Measurements from ENCODE around the gene NDUFV3. TPM values are rescaled to one million over a fixed set of nuclear protein-coding genes. Genes with fewer than 3 reads are reported as not detected.
"Not testable (repeated sequence)": the region's sequence is repeated elsewhere in the genome, so short reads cannot be mapped to it uniquely, and the experiment has no call there.

The NDUFV3 gene
- total RNA-seq, 2 donors from 2014 or later: 25.9 to 36.6 TPM

DNA sequence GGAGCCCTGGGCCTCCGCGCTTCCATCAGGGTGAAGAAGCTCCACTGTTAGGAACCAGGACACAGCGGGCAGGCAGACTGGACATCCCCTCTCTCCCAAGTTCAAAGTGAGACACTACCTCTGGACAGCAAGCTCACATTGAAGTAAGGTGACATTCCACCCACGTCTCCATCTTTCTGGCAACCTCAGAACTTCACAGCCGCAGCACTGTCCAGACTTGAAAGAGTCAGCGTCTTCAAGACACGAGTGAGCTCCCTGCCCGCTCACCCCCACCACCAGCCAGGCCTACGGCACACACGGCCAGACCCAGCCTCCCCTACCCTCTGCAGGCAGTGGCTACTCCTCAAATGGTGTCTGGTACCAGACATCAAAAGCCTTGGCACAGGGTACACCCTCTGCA, 24.9 kb upstream of the NDUFV3 start:
- DNase-seq: no peak
- Histone ChIP-seq H3K9me3 (no peaks in the 10 kb centered on the region), H3K36me3 (peaks cover 5% of the 10 kb centered on the region), H3K27me3 (no peaks in the 10 kb centered on the region), H3K27ac (no peak overlapping the region), H3K4me1 (no peaks in the 10 kb centered on the region), H3K9ac (ENCODE audit: low read depth in 2 of 2, low read length in 2 of 2) (no peak overlapping the region), H3K4me3 (no peak overlapping the region)
- intact Hi-C loops (cut with DNase I): no loop called here
- TF ChIP-seq, protein P1, sequence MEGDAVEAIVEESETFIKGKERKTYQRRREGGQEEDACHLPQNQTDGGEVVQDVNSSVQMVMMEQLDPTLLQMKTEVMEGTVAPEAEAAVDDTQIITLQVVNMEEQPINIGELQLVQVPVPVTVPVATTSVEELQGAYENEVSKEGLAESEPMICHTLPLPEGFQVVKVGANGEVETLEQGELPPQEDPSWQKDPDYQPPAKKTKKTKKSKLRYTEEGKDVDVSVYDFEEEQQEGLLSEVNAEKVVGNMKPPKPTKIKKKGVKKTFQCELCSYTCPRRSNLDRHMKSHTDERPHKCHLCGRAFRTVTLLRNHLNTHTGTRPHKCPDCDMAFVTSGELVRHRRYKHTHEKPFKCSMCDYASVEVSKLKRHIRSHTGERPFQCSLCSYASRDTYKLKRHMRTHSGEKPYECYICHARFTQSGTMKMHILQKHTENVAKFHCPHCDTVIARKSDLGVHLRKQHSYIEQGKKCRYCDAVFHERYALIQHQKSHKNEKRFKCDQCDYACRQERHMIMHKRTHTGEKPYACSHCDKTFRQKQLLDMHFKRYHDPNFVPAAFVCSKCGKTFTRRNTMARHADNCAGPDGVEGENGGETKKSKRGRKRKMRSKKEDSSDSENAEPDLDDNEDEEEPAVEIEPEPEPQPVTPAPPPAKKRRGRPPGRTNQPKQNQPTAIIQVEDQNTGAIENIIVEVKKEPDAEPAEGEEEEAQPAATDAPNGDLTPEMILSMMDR (IDR thresholded peaks at IDR 0.05): no peak

DNA sequence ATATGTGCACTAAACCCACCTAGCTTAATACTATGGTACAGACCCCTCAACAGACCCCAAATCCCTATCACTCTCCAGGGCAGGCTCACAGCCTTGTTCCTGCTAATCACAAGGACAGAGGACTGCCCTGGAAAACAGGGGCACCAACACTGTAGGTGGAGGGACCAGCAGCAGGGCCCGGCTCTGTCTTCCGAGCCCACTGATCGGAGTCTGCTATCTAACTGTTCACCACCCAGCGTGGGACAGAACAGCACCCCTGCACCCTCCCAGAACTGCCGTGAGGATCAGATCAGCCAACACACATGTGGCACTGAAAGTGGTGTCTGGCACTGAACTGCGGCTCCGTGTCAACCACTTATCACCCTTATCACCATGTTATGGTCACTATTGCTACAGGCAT, 20.0 kb upstream of the NDUFV3 start:
- TF ChIP-seq, protein P1 (IDR thresholded peaks at IDR 0.05): no peak
- Histone ChIP-seq H3K9me3 (no peaks in the 10 kb centered on the region), H3K9ac (ENCODE audit: low read depth in 2 of 2, low read length in 2 of 2) (no peak overlapping the region), H3K4me1 (peaks cover 1% of the 10 kb centered on the region), H3K27ac (no peak overlapping the region), H3K4me3 (no peak overlapping the region), H3K36me3 (peaks cover 5% of the 10 kb centered on the region), H3K27me3 (no peaks in the 10 kb centered on the region)
- no peak for DNase-seq
- intact Hi-C loops (cut with DNase I): no loop called here

DNA sequence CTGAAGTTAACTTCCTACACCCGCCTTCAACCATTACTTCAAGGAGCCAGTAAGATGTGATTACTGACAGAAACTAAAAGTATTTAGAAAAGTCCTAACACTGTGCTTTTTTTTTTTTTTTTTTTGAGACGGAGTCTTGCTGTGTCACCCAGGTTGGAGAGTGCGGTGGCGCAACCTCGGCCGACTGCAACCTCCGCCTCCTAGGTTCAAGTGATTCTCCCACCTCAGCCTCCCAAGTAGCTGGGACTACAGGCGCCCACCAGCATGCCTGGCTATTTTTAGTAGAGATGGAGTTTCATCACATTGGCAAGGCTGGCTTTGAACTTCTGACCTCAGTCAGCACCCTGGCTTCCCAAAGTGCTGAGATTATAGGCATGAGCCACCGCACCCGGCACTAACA, 17.3 kb upstream of the NDUFV3 start:
- H3K9me3 ChIP-seq; intact Hi-C loops (cut with DNase I); H3K4me3 ChIP-seq; H3K4me1 ChIP-seq; H3K27ac ChIP-seq; H3K36me3 ChIP-seq; H3K27me3 ChIP-seq; DNase-seq; H3K9ac ChIP-seq (ENCODE audit: low read depth in 2 of 2, low read length in 2 of 2): not testable (repeated sequence)

DNA sequence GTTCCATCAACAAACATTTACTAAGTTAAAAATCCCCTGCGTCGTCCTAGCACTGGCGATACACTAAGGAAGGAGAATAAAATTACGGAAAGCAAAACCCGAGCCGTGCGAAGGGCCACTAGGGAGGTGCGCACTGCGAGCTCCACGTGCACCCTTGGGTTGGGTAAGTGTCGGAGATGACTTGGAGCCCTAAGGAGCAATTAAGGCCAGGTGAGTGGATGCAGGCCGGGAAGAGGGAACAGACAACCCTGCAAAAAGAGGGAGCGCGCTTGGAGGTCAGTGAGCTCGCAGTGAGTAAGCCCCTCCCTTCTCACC, 14.5 kb upstream of the NDUFV3 start:
- peak overlapping the region; percentile 84 to 89 for H3K9ac ChIP-seq (ENCODE audit: low read depth in 2 of 2, low read length in 2 of 2)
- intact Hi-C loops (cut with DNase I): no loop called here
- H3K27ac ChIP-seq: peak overlapping the region; percentile 82
- H3K36me3 ChIP-seq: no peaks in the 10 kb centered on the region
- TF ChIP-seq, protein P1 (IDR thresholded peaks at IDR 0.05): no peak
- DNase-seq: no peak
- H3K27me3 ChIP-seq: no peaks in the 10 kb centered on the region
- H3K4me1 ChIP-seq: peaks cover 3% of the 10 kb centered on the region
- H3K9me3 ChIP-seq: no peaks in the 10 kb centered on the region
- peak overlapping the region; percentile 100 for H3K4me3 ChIP-seq

DNA sequence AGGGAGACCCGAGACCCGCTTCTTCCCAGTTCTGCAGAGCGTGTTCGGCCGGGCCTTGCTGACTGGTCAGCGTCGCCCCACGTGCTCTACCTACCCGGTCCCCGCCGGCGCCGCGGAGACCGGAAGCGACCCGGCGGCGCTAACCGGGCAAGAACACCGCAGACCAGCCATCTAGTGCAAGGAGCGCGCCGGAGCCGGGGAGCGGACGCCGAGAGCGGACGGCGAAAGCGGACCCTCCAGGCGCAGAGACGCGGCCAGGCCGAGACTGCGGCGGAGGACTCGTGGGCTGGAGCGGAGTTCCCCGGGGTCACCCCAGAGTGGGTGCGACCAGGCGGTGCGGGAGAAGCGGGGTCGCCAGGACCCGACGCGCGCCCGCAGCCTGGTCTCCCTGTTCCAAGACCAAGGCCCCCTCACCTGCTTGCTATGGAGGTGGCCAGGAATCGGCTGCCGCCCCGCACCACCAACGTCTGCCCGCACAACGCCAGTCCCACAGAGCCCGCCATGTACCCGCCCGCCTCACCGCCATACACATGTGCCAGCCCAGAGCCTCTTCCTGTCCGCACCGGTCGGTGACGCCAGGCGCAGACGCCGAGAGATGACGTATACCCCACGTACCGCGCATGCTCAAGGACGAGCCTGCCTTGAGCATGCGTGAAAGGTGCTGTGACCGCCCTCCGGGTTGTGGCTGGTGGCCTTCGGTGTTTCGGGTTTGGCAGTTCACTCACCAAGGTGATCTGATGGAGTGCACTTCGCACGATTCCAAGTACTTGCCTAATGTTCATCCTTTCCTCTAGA, 13.9 kb upstream of the NDUFV3 start, which contains the start of gene WDR4:
TSS of gene WDR4 (minus strand) at position 547 of the 795 bp plus-strand sequence. CDS start at position 503, 44 bp downstream.
- Histone ChIP-seq H3K4me3 (peak within 1 kb of the TSS; percentile 100), H3K27ac (peak within 1 kb of the TSS; percentile 82), H3K4me1 (peaks cover 3% of the 10 kb centered on the region), H3K36me3 (no peaks in the 10 kb centered on the region), H3K9ac (ENCODE audit: low read depth in 2 of 2, low read length in 2 of 2) (peak within 1 kb of the TSS; percentile 89), H3K27me3 (no peaks in the 10 kb centered on the region), H3K9me3 (no peaks in the 10 kb centered on the region)
- peak; percentile 99 for DNase-seq
- intact Hi-C loops (cut with DNase I): no loop called here
- TF ChIP-seq, protein P1 (IDR thresholded peaks at IDR 0.05): no peak

DNA sequence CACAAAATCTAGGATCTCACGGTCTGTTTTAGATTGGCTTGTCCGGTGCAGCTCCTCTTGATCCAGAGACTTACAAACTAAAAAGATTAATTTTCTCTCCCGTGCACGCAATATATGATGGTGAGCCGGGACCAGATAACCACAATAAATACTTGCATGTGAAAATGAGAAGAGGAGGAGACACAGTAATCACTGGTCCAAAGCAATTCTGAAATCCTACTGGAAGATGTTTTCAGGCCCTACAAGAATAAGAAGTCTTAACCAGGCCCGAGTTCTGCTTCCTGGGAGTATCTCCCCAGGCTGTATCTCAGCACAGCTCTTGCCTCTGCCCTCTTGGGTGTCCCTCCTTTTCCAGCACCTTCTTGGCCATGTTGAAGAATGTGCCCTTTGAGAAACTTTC, 12.8 kb upstream of the NDUFV3 start:
- H3K4me3 ChIP-seq: peak overlapping the region; percentile 100
- no peaks in the 10 kb centered on the region for H3K27me3 ChIP-seq
- H3K27ac ChIP-seq: no peak overlapping the region
- DNase-seq: no peak
- H3K9ac ChIP-seq (ENCODE audit: low read depth in 2 of 2, low read length in 2 of 2): no peak overlapping the region
- intact Hi-C loops (cut with DNase I): no loop called here
- TF ChIP-seq, protein P1 (IDR thresholded peaks at IDR 0.05): no peak
- no peaks in the 10 kb centered on the region for H3K36me3 ChIP-seq
- H3K4me1 ChIP-seq: peaks cover 3% of the 10 kb centered on the region
- no peaks in the 10 kb centered on the region for H3K9me3 ChIP-seq

All from colonic mucosa (tissue), 4 donors.